Endodermal cell (in vitro differentiated cells): ENCODE results near the gene BTBD6. TPM values are rescaled to one million over a fixed set of nuclear protein-coding genes. Genes with fewer than 3 reads are reported as not detected.

ENCODE experiments used
- DNase-seq: peaks from one replicate; pipeline ENCODE4 v3.0.0-alpha.2; 2017
- H3K27ac ChIP-seq: 2 replicates; pipeline ENCODE4 v1.5.1; 2013; ENCODE audit warnings: mild to moderate bottlenecking, low read depth, low read length, moderate library complexity
- H3K27me3 ChIP-seq: 2 replicates; pipeline ENCODE4 v1.6.1; 2013; ENCODE audit warnings: mild to moderate bottlenecking, low read length, moderate library complexity; ENCODE audit not compliant: insufficient read depth, control insufficient read depth, poor library complexity, severe bottlenecking
- H3K36me3 ChIP-seq: 2 replicates; pipeline ENCODE4 v1.7.0; 2013; ENCODE audit warnings: mild to moderate bottlenecking, low read length, moderate library complexity; ENCODE audit not compliant: control insufficient read depth, insufficient read depth
- H3K4me1 ChIP-seq: one replicate; pipeline ENCODE4 v1.7.0; 2013; ENCODE audit warnings: low read length; ENCODE audit not compliant: control insufficient read depth, insufficient read depth
- H3K4me3 ChIP-seq: 2 replicates; pipeline ENCODE4 v1.5.1; 2013; ENCODE audit warnings: mild to moderate bottlenecking, low read length, moderate library complexity
- H3K9ac ChIP-seq: 2 replicates; pipeline ENCODE4 v1.6.1; 2013; ENCODE audit warnings: mild to moderate bottlenecking, low read length, moderate library complexity; ENCODE audit not compliant: poor library complexity, severe bottlenecking; ENCODE audit errors: extremely low read depth
- H3K9me3 ChIP-seq: 2 replicates; pipeline ENCODE4 v1.6.1; 2013; ENCODE audit warnings: mild to moderate bottlenecking, low read length, moderate library complexity; ENCODE audit not compliant: control insufficient read depth
- H3K27ac Mint-ChIP-seq: 2 replicates; pipeline ENCODE4 v1.8.0; 2020; ENCODE audit warnings: mixed read lengths
- H3K27me3 Mint-ChIP-seq: 2 replicates; pipeline ENCODE4 v1.8.0; 2021; ENCODE audit warnings: mild to moderate bottlenecking, mixed read lengths; ENCODE audit not compliant: insufficient read depth
- H3K36me3 Mint-ChIP-seq: 2 replicates; pipeline ENCODE4 v1.8.0; 2020; ENCODE audit warnings: low read depth, mixed read lengths
- H3K4me1 Mint-ChIP-seq: 2 replicates; pipeline ENCODE4 v1.8.0; 2020; ENCODE audit warnings: mixed read lengths
- H3K4me3 Mint-ChIP-seq: 2 replicates; pipeline ENCODE4 v1.8.0; 2020; ENCODE audit warnings: mild to moderate bottlenecking, moderate library complexity, mixed read lengths
- H3K9me3 Mint-ChIP-seq: 2 replicates; pipeline ENCODE4 v1.8.0; 2020; ENCODE audit warnings: mild to moderate bottlenecking, mixed read lengths
- CTCF ChIP-seq: fragments of 200-600 bp; sonication (generic); conservative IDR thresholded peaks from 2 replicates; pipeline ENCODE4 v1.5.0; 2021; ENCODE audit warnings: antibody characterized with exemption, mild to moderate bottlenecking
- WGBS, 2 experiments: methylation state at CpG; one replicate each; pipeline versions ENCODE4 v1.1.5 to v1.1.7; 2013; ENCODE audit warnings: missing lambda C conversion rate in 2 of 2, mixed read lengths in 1 of 2; ENCODE audit not compliant: insufficient coverage in 1 of 2, insufficient read length in 1 of 2; 5-methylcytosine and 5-hydroxymethylcytosine counted together
- total RNA-seq, 2 donors: library from RNA; stranded (reverse); fragmentation: NEBNext Ultra II Directional in 1 of 2; extraction: Animal tissue kit (Norgen Biotek cat#: 25700) in 1 of 2; gene quantifications; 2 replicates in 1 of 2; 3 replicates in 1 of 2; pipeline ENCODE4 v1.2.1, GENCODE V29; 2021

BTBD6 gene
- total RNA-seq, 2 donors from 2014 or later = 21.8 to 26.9 TPM

DNA sequence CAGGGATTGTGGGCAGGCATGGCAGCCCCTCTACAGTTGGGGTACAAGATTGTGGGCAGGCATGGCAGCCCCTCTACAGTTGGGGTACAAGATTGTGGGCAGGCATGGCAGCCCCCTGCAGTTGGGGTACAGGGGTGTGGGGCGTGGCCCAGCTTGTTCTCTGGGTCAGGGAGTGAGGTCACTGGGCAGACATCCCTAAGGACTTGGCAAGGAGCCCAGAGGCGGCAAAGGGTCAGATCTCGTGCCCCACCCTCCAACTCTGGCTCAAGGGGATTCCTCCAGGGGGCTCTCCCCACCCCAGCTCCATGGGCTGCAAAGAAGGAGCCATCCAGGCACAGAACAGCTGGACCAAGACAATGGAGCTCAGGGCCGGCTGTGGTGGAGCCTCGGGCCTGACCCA, 41.5 kb upstream of the BTBD6 start:
- Histone ChIP-seq H3K4me3 (no peak overlapping the region), H3K27ac (no peak overlapping the region), H3K4me1 (no peaks in the 10 kb centered on the region), H3K36me3 (no peaks in the 10 kb centered on the region), H3K27me3 (no peaks in the 10 kb centered on the region), H3K9ac (no peak overlapping the region), H3K9me3 (no peaks in the 10 kb centered on the region)
- Mint-ChIP-seq H3K27me3 (no peaks in the 10 kb centered on the region), H3K9me3 (no peaks in the 10 kb centered on the region), H3K4me3 (no peak overlapping the region), H3K27ac (no peak overlapping the region), H3K36me3 (no peaks in the 10 kb centered on the region), H3K4me1 (no peaks in the 10 kb centered on the region)
- no peak for TF ChIP-seq CTCF
- no peak for DNase-seq
- WGBS, 2 experiments = 92 to 94% methylated on average over 2 to 5 of the region's 5 CpGs

GRCh38 chr14:105207460-105207901, 40.9 kb upstream of the BTBD6 start:
- no peaks in the 10 kb centered on the region for H3K27me3 ChIP-seq
- Mint-ChIP-seq H3K9me3 (no peaks in the 10 kb centered on the region), H3K27ac (no peak overlapping the region), H3K27me3 (no peaks in the 10 kb centered on the region), H3K4me1 (no peaks in the 10 kb centered on the region), H3K4me3 (no peak overlapping the region), H3K36me3 (no peaks in the 10 kb centered on the region)
- WGBS, 2 experiments = 88 to 90% methylated on average over 9 to 13 of the region's 13 CpGs
- H3K9ac ChIP-seq = no peak overlapping the region
- no peaks in the 10 kb centered on the region for H3K9me3 ChIP-seq
- no peaks in the 10 kb centered on the region for H3K4me1 ChIP-seq
- H3K27ac ChIP-seq = no peak overlapping the region
- DNase-seq = peak; percentile 69
- H3K4me3 ChIP-seq = no peak overlapping the region
- peak; percentile 52 for TF ChIP-seq CTCF
- no peaks in the 10 kb centered on the region for H3K36me3 ChIP-seq

DNA sequence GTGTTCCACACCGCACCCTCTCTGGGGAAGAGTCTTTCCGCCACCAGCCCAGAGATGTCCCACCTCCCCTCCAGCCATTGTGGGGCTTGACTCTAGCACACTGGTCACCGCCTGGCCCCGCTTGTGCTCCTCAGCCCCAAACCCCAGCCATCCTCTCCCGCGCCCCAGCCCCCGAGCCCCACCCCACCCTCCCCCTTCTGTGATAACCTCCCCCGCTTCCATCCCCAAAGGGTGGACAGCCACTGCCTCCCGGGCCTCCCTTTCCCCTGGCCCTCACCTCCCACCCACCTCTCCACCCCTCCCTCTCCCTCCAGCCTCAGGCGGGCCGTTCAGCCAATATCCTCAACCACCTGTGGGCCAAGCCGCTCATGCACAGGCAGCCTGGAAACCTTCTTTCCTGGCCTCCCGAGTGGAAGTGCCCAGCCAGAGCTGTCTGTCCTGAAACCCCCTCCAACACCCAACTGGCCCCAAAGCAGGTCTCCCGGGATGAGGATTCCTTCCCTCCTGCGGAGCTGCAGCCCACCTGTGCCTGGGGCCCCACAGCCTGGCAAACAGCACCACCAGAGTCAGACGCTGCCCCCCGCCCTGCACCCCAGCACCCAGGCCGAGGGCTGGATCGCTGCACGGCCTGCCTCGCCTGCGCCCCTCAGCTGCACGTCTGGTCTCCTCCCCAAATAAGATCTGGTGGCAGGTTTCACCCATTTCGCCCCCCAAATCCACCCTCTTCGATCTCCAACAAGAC, 40.2 kb upstream of the BTBD6 start:
- DNase-seq = no peak

More for the DNA sequence above, 40.2 kb upstream of the BTBD6 start:
- Histone ChIP-seq H3K9me3 (no peaks in the 10 kb centered on the region), H3K27me3 (no peaks in the 10 kb centered on the region), H3K9ac (no peak overlapping the region), H3K27ac (no peak overlapping the region), H3K4me1 (no peaks in the 10 kb centered on the region), H3K36me3 (no peaks in the 10 kb centered on the region), H3K4me3 (no peak overlapping the region)
- no peak for TF ChIP-seq CTCF
- H3K27me3 Mint-ChIP-seq = no peaks in the 10 kb centered on the region
- 89 to 90% methylated on average over 12 to 22 of the region's 25 CpGs for WGBS, 2 experiments
- no peak overlapping the region for H3K4me3 Mint-ChIP-seq
- no peaks in the 10 kb centered on the region for H3K36me3 Mint-ChIP-seq
- H3K27ac Mint-ChIP-seq = no peak overlapping the region
- H3K4me1 Mint-ChIP-seq = no peaks in the 10 kb centered on the region
- no peaks in the 10 kb centered on the region for H3K9me3 Mint-ChIP-seq
